GM12872 (cell line): ENCODE measurements around the gene HIVEP2.

ENCODE experiments used
- CTCF ChIP-seq: IDR thresholded peaks from 3 replicates; pipeline ENCODE4 v1.5.1; 2011; ENCODE audit warnings: low read depth, mild to moderate bottlenecking, low read length, moderate library complexity; ENCODE audit not compliant: insufficient read depth

Gene HIVEP2

GRCh38 chr6:142897659-142898058 lies 47.3 kb downstream of the HIVEP2 start:
- TF ChIP-seq CTCF = no peak

- no peak for TF ChIP-seq CTCF
Measured at GRCh38 chr6:142896732-142897131, 48.2 kb downstream of the HIVEP2 start.

- TF ChIP-seq CTCF = no peak
Measured at GRCh38 chr6:142893088-142893487, 51.9 kb downstream of the HIVEP2 start.

- TF ChIP-seq CTCF = no peak
Measured at GRCh38 chr6:142892254-142893021, 52.5 kb downstream of the HIVEP2 start.

GRCh38 chr6:142891454-142891853 lies 53.5 kb downstream of the HIVEP2 start:
- no peak for TF ChIP-seq CTCF

- no peak for TF ChIP-seq CTCF
Measured at GRCh38 chr6:142888456-142888855, 56.5 kb downstream of the HIVEP2 start.

- no peak for TF ChIP-seq CTCF
Measured at GRCh38 chr6:142887517-142887916, 57.5 kb downstream of the HIVEP2 start.
